Measurements from ENCODE around the gene ZNF646.

Gene ZNF646

DNA sequence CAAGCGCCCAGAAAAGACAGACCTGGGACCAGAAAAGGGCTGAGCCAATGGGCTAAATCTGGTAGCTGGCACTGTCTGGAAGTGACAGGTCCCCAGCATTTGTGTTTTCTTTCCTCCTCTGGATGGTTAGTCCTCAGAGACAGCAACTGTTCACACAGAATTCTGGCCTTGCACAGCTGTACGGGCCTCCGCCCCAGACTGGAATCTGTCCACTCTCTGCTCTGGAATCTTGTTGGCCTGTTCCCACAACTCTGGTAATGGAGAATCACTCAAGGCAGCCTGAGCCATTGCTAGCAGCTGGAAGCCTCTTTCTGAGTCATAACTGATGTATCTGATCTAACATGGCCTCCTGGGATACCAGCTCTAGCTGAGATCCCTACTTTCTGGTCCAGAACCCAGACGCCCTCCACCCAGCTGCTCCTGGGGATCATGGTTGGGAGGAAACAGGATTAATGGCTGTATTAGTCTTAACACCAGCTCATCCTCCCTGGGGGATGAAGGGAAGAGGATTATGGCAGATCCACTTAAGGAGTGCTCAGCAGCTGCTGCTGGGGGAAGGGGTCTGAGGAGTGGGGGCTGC is 9.2 kb upstream of the ZNF646 start:
- no peak for DNase-seq (ENCODE audit: low read depth in 2 of 2)

DNA sequence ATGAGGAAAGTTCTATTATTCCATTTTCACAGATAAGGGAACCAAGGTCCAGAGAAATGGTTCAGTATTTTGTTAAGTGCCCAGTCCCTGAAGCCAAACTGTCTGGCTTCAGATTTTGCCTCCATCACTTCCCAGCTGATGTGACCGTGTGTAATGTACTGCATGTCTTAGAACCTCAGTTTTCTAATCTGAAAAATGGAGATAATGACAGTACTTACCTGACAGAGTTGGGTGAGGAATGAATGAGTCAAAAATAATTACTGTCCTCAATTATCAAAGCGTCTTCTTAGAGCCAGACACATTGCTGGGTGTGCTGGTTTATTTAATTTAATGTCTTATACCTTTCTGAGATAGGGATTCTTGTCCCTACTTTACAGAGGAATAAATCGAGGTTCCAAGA is 6.9 kb upstream of the ZNF646 start:
- no peak for DNase-seq (ENCODE audit: low read depth in 2 of 2)

- DNase-seq (ENCODE audit: low read depth in 2 of 2), result no peak
These were observed 2.4 kb upstream of the ZNF646 start for GRCh38 chr16:31071861-31072260.

- peak in 1 of 2 donors; percentile 32 for DNase-seq (ENCODE audit: low read depth in 2 of 2)
These were observed 1.6 kb upstream of the ZNF646 start for GRCh38 chr16:31072540-31073141.

GRCh38 chr16:31073142-31073969 is 866 bp upstream of the ZNF646 start:
- DNase-seq (ENCODE audit: low read depth in 2 of 2), result peak; percentile 78 to 87

GRCh38 chr16:31074814-31075183 is 577 bp downstream of the ZNF646 start:
- DNase-seq (ENCODE audit: low read depth in 2 of 2), result no peak

GRCh38 chr16:31076319-31076718 is 2.1 kb downstream of the ZNF646 start:
- DNase-seq (ENCODE audit: low read depth in 2 of 2), result no peak

DNA sequence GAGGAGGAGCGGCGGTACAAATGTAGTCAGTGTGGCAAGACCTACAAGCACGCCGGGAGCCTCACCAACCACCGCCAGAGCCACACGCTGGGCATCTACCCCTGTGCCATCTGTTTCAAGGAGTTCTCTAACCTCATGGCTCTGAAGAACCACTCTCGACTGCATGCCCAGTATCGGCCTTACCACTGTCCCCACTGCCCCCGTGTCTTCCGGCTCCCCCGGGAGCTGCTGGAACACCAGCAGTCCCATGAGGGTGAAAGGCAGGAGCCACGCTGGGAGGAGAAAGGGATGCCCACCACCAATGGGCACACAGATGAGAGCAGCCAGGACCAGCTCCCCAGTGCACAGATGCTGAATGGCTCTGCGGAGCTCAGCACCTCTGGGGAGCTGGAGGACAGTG is 2.8 kb downstream of the ZNF646 start:
- DNase-seq (ENCODE audit: low read depth in 2 of 2), result no peak

GRCh38 chr16:31077592-31078396 is 3.6 kb downstream of the ZNF646 start:
- no peak for DNase-seq (ENCODE audit: low read depth in 2 of 2)

DNA sequence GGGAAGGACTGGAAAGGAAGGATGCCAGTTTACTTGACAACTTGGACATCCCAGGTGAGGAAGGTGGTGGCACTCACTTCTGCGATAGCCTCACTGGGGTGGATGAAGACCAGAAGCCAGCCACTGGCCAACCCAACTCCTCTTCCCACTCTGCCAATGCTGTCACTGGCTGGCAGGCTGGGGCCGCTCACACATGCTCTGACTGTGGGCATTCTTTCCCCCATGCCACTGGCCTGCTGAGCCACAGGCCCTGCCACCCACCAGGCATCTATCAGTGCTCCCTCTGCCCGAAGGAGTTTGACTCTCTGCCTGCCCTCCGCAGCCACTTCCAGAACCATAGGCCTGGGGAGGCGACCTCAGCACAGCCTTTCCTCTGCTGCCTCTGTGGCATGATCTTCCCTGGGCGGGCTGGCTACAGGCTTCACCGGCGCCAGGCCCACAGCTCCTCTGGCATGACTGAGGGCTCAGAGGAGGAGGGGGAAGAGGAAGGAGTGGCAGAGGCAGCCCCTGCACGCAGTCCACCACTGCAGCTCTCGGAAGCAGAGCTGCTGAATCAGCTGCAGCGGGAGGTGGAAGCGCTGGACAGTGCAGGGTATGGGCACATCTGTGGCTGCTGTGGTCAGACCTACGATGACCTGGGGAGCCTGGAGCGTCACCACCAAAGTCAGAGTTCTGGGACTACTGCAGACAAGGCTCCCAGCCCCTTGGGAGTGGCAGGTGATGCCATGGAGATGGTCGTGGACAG is 4.5 kb downstream of the ZNF646 start:
- no peak for DNase-seq (ENCODE audit: low read depth in 2 of 2)

- no peak for DNase-seq (ENCODE audit: low read depth in 2 of 2)
These were observed 5.2 kb downstream of the ZNF646 start for GRCh38 chr16:31079342-31079944.

DNA sequence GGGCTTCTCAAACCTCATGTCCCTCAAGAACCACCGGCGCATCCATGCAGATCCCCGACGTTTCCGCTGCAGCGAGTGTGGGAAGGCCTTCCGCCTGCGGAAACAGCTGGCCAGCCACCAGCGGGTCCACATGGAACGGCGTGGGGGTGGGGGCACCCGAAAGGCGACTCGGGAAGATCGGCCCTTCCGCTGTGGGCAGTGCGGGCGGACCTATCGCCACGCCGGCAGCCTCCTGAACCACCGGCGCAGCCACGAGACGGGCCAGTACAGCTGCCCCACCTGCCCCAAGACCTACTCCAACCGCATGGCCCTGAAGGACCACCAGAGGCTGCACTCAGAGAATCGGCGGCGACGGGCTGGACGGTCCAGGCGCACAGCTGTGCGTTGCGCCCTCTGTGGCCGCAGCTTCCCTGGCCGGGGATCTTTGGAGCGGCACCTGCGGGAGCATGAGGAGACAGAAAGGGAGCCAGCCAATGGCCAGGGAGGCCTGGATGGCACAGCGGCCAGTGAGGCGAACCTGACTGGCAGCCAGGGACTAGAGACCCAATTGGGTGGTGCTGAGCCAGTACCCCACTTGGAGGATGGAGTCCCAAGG is 5.9 kb downstream of the ZNF646 start:
- no peak for DNase-seq (ENCODE audit: low read depth in 2 of 2)

DNA sequence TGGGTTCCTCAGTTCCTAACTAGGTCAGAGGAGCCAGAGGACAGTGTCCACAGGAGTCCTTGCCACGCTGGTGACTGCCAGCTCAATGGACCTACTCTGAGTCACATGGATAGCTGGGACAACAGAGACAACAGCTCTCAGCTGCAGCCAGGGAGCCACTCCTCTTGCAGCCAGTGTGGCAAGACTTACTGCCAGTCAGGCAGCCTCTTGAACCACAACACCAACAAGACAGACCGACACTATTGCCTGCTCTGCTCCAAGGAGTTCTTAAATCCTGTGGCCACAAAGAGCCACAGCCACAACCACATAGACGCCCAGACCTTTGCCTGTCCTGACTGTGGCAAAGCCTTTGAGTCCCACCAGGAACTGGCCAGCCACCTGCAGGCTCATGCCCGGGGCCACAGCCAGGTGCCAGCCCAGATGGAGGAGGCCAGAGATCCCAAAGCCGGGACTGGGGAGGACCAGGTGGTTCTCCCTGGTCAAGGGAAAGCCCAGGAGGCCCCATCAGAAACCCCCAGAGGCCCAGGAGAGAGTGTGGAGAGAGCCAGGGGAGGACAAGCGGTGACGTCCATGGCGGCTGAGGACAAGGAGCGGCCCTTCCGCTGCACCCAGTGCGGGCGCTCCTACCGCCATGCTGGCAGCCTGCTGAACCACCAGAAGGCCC is 6.7 kb downstream of the ZNF646 start:
- DNase-seq (ENCODE audit: low read depth in 2 of 2), result no peak

- DNase-seq (ENCODE audit: low read depth in 2 of 2), result no peak
These were observed 7.5 kb downstream of the ZNF646 start for GRCh38 chr16:31081428-31082351.

DNA sequence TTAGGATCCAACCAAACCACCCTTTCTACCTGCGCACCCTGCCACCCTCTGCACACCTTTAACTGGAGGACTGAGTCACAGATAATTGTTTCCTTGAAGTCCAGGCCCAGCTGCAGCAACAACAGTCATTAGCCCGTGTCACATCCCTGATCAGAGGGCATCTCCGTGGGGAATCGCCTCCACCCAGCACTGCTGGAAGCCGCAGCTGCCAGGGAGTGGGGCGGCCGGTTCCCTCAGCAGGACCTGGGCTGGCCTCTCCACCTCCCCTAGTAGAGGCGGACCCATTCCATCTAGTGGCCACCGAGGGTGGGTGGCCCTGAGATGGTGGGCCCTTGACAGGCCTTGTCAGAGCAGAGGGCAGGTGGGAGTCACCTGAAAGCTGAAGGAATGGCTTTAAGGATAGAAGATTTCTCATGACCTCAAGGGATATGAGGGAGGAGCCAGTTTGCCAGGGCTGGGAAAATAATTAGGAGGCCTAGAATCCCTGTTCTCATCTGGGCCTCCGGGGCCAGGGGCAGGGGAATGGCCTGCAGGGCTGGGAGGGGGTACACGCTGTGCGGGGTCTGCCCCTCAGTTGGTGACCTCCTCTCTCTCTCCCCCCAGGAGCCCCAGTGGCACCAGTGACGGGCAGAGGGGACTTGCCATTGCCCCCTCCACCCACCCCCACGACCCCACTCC is 8.3 kb downstream of the ZNF646 start:
- DNase-seq (ENCODE audit: low read depth in 2 of 2), result no peak

DNA sequence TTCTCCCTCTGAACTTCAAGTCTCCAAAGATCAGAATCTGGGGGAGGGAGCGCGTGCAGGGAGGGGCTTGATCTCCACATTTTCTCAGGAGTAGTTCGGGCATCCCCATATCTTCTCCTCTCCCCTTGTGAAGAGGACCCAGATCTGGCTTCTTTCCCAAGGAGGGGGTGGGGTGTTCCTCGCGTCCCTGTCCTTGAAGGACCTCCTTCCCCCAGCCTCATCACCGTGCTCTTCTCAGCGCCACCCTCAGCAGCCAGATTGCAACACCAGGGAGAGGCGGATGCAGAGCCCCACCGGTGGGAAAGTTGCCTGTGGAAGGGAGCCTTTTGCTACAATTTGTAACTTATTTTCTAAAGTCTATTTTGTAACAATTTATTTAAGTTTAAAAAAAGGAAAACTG is 8.9 kb downstream of the ZNF646 start:
- DNase-seq (ENCODE audit: low read depth in 2 of 2), result no peak

GRCh38 chr16:31083556-31083955 is 9.3 kb downstream of the ZNF646 start:
- DNase-seq (ENCODE audit: low read depth in 2 of 2), result no peak

GRCh38 chr16:31083981-31084380 is 9.8 kb downstream of the ZNF646 start:
- DNase-seq (ENCODE audit: low read depth in 2 of 2), result no peak

Data from stimulated activated CD4-positive, alpha-beta T cell treated with anti-CD3 and anti-CD28 coated beads, Interleukin-15, amount 100 ng/mL, for 48 hours (primary cell).